Stimulated activated CD4-positive, alpha-beta T cell treated with anti-CD3 and anti-CD28 coated beads, TNF-alpha, amount 100 ng/mL, for 1 hour (primary cell): ENCODE measurements around the gene ZNF341.
"Not testable (repeated sequence)": the region's sequence is repeated elsewhere in the genome, so short reads cannot be mapped to it uniquely, and the experiment has no call there.

Experiments used
- DNase-seq, 3 donors: peaks; one replicate each; pipeline ENCODE4 v3.0.0-alpha.2; 2020; ENCODE audit warnings: low read depth in 3 of 3, low spot score in 1 of 3

Gene ZNF341

GRCh38 chr20:33731693-33732165 lies at the start of gene ZNF341:
Gene ZNF341 (plus strand): TSS chr20:33731996. CDS start chr20:33732022, 26 bp downstream.
- peak; percentile 78 to 84 (median 80) for DNase-seq

- DNase-seq: no peak
Measured at GRCh38 chr20:33684533-33685327, 47.1 kb upstream of the ZNF341 start.

DNA sequence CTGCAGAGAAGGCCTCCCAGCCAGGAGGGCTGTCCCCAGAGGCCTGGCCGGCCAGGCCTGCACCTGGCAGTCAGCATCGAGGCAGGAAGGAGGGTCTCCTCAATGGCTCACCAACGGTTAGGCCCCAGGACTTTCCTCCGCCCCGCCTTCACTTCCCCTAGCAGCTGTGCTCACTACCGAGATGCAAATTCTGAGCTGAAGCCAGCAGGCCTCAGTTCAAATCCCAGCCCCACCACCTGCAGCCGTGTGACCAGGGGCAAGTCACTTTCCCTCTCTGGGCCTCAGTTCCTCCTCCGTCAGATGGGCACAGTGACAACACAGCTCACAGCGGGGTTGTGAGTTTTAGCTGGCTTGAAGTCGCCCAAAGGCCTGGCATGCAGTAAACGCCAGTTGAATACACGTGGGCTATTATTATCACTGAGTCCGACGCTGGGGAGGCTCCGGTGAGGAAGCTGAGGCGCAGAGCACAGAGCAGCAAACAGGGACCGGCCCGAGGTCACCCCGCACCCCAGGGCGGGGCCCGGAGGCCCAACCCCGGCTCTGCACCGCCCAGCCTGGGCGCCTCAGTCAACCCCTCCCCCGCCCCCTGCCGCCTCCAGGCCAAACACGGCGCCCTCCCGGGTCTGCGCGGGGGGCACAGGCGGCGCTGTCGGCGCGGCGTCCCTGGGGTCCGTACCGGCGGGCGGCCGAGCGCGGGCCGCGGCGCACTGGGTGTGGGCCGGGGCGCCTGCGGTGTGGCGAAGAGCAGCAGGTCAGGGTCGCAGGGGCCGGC lies 46.3 kb upstream of the ZNF341 start:
- peak in 1 of 3 donors; percentile 45 for DNase-seq

GRCh38 chr20:33686100-33686983 lies 45.5 kb upstream of the ZNF341 start, which contains the start of gene E2F1:
Gene E2F1 (minus strand): TSS chr20:33686385. CDS start chr20:33686264, 121 bp downstream.
- DNase-seq: peak; percentile 81 to 94 (median 82)

DNA sequence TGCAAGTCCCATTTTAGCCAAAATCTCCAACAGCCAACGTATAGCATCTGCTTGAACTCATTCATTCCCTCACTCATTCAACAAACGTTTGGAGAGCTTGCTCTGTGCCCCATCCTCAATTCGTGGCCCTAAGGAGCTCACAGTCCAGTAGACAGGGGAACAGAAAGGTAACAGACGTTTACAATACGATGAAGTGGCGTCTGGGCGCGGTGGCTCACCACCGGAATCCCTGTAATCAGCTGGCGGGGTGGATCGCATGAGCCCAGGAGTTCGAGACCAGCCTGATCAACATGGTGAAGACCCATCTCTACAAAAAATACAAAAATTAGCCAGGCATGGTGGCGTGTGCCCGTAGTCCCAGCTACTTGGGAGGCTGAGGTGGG lies 44.8 kb upstream of the ZNF341 start:
- DNase-seq: no peak

- no peak for DNase-seq
Measured at GRCh38 chr20:33687370-33687915, 44.4 kb upstream of the ZNF341 start.

DNA sequence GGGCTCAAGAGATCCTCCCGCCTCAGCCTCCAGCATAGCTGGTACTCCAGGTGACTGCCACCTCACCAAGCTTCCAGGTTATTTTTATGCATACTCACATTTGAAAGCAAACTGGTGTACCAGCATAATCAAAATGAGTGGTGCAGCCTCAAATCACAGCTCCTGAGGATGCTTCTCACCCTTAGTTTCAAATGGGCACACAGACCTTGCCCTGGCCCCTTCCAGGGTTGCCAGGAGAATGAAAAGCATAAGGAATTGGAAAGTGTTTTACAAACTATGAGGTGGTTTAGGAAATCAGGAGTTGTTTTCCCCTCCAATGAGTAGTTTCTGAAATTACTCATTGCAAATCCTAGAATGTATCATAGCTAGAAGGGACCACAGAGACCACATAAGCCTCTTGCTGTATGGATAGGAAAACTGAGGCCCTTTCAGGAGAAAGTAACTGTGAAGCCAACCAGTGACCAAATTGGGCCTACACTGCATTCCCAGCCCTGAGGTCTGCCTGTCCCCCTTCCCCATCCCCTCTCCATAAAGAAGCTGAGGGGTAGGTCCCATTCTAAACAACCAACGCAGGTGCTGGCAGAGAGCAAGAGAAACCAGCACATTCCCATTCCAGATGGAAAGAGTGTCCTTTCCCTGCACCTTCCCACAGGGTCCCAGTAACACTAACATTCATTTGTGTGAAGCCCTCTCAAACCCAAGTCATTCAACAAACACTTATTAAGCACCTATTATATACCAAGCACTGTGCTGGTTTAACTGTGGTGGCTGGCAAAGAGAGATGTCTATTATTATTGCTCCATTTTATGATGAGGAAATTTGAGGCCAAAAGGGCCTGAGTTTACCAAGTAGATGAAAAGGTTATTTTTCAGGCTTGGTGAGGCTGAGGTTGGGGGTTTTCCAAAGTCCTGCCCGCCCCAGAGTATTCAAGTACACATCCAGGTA lies 43.5 kb upstream of the ZNF341 start:
- no peak for DNase-seq

GRCh38 chr20:33688938-33689424 lies 42.8 kb upstream of the ZNF341 start:
- no peak for DNase-seq

DNA sequence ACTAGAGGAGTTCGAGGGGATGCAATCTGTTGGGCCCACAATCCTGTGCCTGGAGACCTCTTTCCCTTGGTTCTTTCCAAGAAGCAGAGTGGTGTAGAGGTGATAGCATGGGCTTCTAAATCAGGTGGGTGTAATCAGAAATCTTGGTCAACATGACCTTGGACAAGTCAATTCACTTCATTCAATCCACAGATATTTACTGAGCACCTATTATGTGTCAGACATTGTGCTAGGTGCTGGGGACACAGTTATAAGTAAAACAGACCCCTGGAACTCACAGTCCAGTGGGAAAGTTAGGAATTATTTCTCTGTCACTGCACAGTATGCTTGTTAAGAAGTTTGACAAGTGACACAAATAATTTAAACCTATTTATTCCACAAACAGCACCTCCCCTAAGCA lies 42.3 kb upstream of the ZNF341 start:
- no peak for DNase-seq

DNA sequence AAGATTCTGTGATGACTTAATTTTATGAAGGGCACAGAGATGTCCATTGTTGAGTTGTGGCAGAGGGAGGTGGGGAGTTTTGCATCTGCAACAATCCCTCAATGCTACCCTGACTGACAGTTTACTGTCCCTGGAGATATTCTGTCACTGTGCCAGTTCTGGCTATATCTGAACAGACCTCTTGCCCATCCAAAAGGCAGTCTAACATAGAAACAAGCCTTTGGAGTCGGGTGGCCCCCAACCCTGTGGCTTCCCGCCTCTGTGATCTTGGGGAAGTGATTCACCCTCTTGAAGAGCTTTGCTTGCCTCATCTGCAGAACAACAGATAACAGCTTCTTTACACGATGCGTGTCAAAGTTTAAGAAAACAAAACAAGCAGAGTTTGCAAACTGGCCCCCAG lies 41.8 kb upstream of the ZNF341 start:
- DNase-seq: no peak

- no peak for DNase-seq
Measured at GRCh38 chr20:33693289-33693688, 38.5 kb upstream of the ZNF341 start.

DNA sequence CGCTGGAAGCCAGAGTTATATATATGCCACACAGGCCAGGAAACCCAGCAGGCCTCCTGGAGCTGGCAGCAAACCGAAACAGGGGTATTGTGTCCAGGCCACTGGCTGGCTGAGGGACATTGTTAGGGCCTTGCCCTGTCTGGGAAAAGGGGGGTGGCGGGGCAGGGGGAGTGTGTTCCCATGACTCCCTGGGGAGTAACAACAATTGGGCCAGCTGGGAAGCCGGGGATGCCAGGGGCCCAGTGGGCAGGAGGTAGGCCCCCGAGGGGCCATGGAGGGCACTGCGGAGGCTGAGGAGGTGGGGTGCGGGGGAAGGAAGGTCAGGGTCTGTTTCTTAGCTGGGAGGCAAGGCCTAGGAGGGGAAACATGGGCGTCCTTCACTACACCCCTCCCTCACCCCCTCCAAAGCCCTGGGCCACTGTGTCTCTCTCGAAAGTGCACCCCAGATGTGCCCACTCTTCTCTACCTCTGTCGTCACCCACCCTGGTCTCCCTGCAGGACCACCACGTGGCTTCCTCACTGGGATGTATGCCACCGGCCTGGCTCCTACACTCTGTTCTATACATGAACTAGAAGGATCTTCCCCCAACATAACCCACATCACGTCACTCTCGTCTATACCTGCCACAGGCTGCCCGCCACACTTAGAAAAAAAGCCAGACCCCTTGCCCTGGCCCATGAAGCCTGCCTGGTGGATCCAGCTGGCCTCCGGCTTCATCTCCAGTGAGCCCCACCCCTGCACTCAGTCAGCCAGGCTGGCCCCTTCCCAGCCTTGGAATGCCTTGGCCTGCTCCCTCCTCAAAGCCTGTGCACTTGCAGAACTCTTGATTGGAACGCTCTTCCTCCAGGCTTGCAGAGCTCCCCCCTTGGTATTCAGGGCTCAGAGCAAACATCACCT lies 37.8 kb upstream of the ZNF341 start:
- no peak for DNase-seq

GRCh38 chr20:33694639-33695012 lies 37.2 kb upstream of the ZNF341 start:
- no peak for DNase-seq

GRCh38 chr20:33696448-33696847 lies 35.3 kb upstream of the ZNF341 start:
- DNase-seq: no peak

DNA sequence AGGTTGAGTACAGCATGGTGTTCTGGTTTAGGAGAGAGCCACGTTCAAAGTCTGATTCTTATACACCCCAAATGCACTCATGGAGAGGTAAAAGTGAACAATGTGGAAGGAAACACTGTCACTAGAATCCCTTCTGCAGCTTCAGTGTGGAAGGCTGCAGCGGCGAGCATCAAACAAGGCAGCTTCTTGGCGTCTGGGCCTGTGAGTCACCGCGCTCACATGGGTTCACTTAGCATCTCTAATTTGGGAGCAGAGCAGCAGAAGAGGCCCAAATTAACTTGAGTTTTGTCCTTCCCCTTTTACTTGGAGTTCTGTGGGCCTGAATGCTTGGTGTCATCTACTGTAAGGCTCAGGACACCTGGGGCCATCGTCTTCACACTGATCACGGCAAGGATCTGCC lies 34.7 kb upstream of the ZNF341 start:
- no peak for DNase-seq

- DNase-seq: not testable (repeated sequence)
Measured at GRCh38 chr20:33698966-33699365, 32.8 kb upstream of the ZNF341 start.

- DNase-seq: not testable (repeated sequence)
Measured at GRCh38 chr20:33700696-33701441, 30.9 kb upstream of the ZNF341 start.
